Neuronal stem cell (in vitro differentiated cells): Measurements from ENCODE around the gene LSM14A.

Experiments used
- DNase-seq: peaks from one replicate; pipeline ENCODE4 v3.0.0-alpha.2; 2013; ENCODE audit warnings: low spot score
- H2AFZ ChIP-seq: one replicate; pipeline ENCODE4 v1.6.1; 2013; ENCODE audit warnings: mild to moderate bottlenecking, low read length, inconsistent platforms
- H2AK5ac ChIP-seq: 2 replicates; pipeline ENCODE4 v1.6.1; 2013; ENCODE audit warnings: low read depth, mild to moderate bottlenecking, inconsistent platforms, low read length, moderate library complexity, mixed read lengths
- H2BK120ac ChIP-seq: 2 replicates; pipeline ENCODE4 v1.6.1; 2013; ENCODE audit warnings: low read depth, mild to moderate bottlenecking, inconsistent platforms, low read length, moderate library complexity, mixed read lengths
- H2BK12ac ChIP-seq: one replicate; pipeline ENCODE4 v1.6.1; 2013; ENCODE audit warnings: low read length, inconsistent platforms
- H2BK15ac ChIP-seq: 2 replicates; pipeline ENCODE4 v1.6.1; 2013; ENCODE audit warnings: mild to moderate bottlenecking, low read length, inconsistent platforms, mixed read lengths
- H2BK5ac ChIP-seq: one replicate; pipeline ENCODE4 v1.6.1; 2013; ENCODE audit warnings: inconsistent platforms, mild to moderate bottlenecking, low read length, moderate library complexity
- H3K14ac ChIP-seq: one replicate; pipeline ENCODE4 v1.6.1; 2013; ENCODE audit warnings: low read length, inconsistent platforms
- H3K18ac ChIP-seq: 2 replicates; pipeline ENCODE4 v1.6.1; 2013; ENCODE audit warnings: low read length, inconsistent platforms
- H3K23ac ChIP-seq: 2 replicates; pipeline ENCODE4 v1.6.1; 2013; ENCODE audit warnings: low read depth, mild to moderate bottlenecking, mixed read lengths, low read length, inconsistent platforms; ENCODE audit not compliant: poor library complexity
- H3K27ac ChIP-seq: replicated peaks from 3 replicates; pipeline ENCODE4 v1.5.1; 2013; ENCODE audit warnings: low read length, inconsistent platforms
- H3K27me3 ChIP-seq, 3 experiments: 2 replicates each; pipeline ENCODE4 v1.6.1; 2013; ENCODE audit warnings: low read length in 3 of 3, mild to moderate bottlenecking in 2 of 3, inconsistent platforms in 1 of 3, low read depth in 1 of 3, mixed read lengths in 1 of 3, moderate library complexity in 1 of 3; ENCODE audit not compliant: control insufficient read depth in 3 of 3, insufficient read depth in 3 of 3
- H3K36me3 ChIP-seq, 2 donors: replicated peaks in 1 of 2; 2 replicates each; pipeline ENCODE4 v1.6.1; 2013; ENCODE audit warnings: low read length in 2 of 2; ENCODE audit not compliant: control insufficient read depth in 2 of 2, insufficient read depth in 2 of 2
- H3K4ac ChIP-seq: 2 replicates; pipeline ENCODE4 v1.6.1; 2013; ENCODE audit warnings: inconsistent platforms, mild to moderate bottlenecking, low read length, moderate library complexity
- H3K4me1 ChIP-seq, 2 donors: 1 replicate in 1 of 2; 2 replicates in 1 of 2; pipeline ENCODE4 v1.6.1; 2013; ENCODE audit warnings: low read length in 2 of 2, low read depth in 1 of 2; ENCODE audit not compliant: control insufficient read depth in 2 of 2, insufficient read depth in 1 of 2
- H3K4me2 ChIP-seq: one replicate; pipeline ENCODE4 v1.6.1; 2013; ENCODE audit warnings: mild to moderate bottlenecking, low read length, inconsistent platforms; ENCODE audit not compliant: insufficient read depth, poor library complexity, severe bottlenecking
- H3K4me3 ChIP-seq, 2 donors: 2 replicates each; pipeline ENCODE4 v1.5.1; 2013; ENCODE audit warnings: low read length in 2 of 2, mild to moderate bottlenecking in 2 of 2, inconsistent platforms in 1 of 2, moderate library complexity in 1 of 2
- H3K79me1 ChIP-seq: one replicate; pipeline ENCODE4 v1.6.1; 2013; ENCODE audit warnings: low read depth, mild to moderate bottlenecking, inconsistent platforms, low read length, moderate library complexity
- H3K9ac ChIP-seq: one replicate; pipeline ENCODE4 v1.6.1; 2013; ENCODE audit warnings: mild to moderate bottlenecking, low read depth, low read length, inconsistent platforms; ENCODE audit not compliant: poor library complexity
- H3K9me3 ChIP-seq, 2 donors: replicated peaks in 1 of 2; 2 replicates each; pipeline versions ENCODE3 to v1.6.1; 2013; ENCODE audit warnings: low read length in 2 of 2, mild to moderate bottlenecking in 2 of 2, inconsistent platforms in 1 of 2, low read depth in 1 of 2, mixed read lengths in 1 of 2, moderate library complexity in 1 of 2; ENCODE audit not compliant: control insufficient read depth in 2 of 2, insufficient read depth in 1 of 2
- H4K8ac ChIP-seq: one replicate; pipeline ENCODE4 v1.6.1; 2013; ENCODE audit warnings: low read depth, mild to moderate bottlenecking, inconsistent platforms, low read length, moderate library complexity
- H4K91ac ChIP-seq: one replicate; pipeline ENCODE4 v1.6.1; 2013; ENCODE audit warnings: low read length, low read depth, mild to moderate bottlenecking, inconsistent platforms; ENCODE audit not compliant: poor library complexity
- WGBS, 2 donors: extraction: QIAGEN DNeasy Blood & Tissue Kit; methylation state at CpG; one replicate each; pipeline ENCODE4 v1.1.7; 2013; ENCODE audit warnings: missing lambda C conversion rate in 2 of 2, mixed read lengths in 1 of 2; ENCODE audit not compliant: insufficient read length in 2 of 2, insufficient replicate concordance in 1 of 2; ENCODE audit errors: extremely low coverage in 2 of 2; 5-methylcytosine and 5-hydroxymethylcytosine counted together

LSM14A gene

DNA sequence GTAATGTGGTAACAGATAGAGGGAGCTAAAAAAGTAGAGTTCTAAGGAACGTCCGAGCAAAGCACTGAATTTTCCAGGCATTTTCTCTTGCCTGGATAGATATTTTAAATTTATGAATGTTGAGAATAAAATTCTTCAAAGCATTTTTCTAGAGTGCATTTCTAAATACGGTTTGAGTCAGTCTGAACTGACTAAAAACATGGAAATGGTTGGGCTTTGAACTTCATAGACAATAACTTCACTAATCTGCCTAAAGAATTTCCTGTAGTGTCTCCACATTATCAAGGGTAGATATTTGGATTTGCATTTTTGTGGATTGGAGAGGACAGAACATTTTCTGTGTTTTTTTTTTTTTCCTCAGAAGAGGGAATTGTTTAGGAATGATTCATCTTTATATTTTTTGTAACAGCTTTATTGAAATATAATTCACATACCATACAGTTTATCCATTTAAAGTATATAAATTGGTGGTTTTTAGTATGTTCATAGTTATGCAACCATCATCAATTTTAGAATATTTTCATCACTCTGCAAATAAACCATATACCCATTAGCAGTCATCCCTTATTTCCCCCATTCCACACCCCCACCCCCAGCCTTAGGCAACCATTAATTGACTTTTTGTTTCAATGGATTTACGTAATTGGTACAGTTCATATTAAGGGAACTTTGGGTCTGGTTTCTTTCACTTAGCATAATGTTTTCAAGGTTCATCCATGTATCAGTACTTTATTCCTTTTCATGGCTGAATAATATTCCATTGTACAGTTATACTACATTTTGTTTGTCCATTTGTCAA lies 102.7 kb downstream of the LSM14A start:
- Histone ChIP-seq H3K18ac (no peak overlapping the region), H3K27ac (no peak overlapping the region), H3K4me3 (no peak overlapping the region), H3K9me3 (peaks cover 0 to 4% of the 10 kb centered on the region in 2 donors), H2BK5ac (no peak overlapping the region), H4K91ac (no peak overlapping the region), H3K27me3 (no peaks in the 10 kb centered on the region), H2BK120ac (no peak overlapping the region), H3K4me1 (peaks cover 4% of the 10 kb centered on the region in 2 donors), H4K8ac (no peak overlapping the region), H2AK5ac (no peak overlapping the region), H3K4ac (no peak overlapping the region), H3K23ac (no peak overlapping the region), H3K9ac (no peak overlapping the region), H3K79me1 (peaks cover 2% of the 10 kb centered on the region), H3K4me2 (no peak overlapping the region), H2BK15ac (no peak overlapping the region), H3K14ac (no peak overlapping the region), H2AFZ (no peak overlapping the region), H3K36me3 (peaks cover 0 to 30% of the 10 kb centered on the region in 2 donors), H2BK12ac (no peak overlapping the region)
- no peak for DNase-seq
- no CpG with 5 or more reads among the region's 4 CpGs for WGBS, 2 donors

DNA sequence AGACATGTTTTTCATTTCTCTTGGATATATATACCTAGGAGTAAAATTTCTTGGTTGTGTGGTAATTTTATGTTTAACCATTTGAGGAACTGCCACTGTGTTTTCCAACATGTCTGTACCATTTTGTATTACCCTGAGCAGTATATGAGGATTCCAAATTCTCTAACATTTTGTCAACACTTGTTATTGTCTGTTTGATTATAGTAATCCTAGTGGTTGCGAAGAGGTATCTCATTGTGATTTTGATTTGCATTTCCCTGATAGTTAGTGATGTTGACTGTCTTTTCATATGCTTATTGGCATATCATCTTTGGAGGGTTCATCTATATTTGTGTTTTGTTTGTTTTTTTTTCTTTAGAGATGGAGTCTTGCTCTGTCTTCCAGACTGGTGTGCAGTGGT lies 103.4 kb downstream of the LSM14A start:
- H3K9ac ChIP-seq: no peak overlapping the region
- H3K4me1 ChIP-seq: no peaks in the 10 kb centered on the region
- H2BK120ac ChIP-seq: no peak overlapping the region
- peaks cover 0 to 30% of the 10 kb centered on the region in 2 donors for H3K36me3 ChIP-seq
- no peak overlapping the region for H2BK15ac ChIP-seq
- no peak overlapping the region for H3K14ac ChIP-seq
- no peak overlapping the region for H3K23ac ChIP-seq
- H3K4me2 ChIP-seq: no peak overlapping the region
- no peak overlapping the region for H4K8ac ChIP-seq
- no peak overlapping the region for H3K4ac ChIP-seq
- no peaks in the 10 kb centered on the region for H3K27me3 ChIP-seq
- H2BK12ac ChIP-seq: no peak overlapping the region
- H2AFZ ChIP-seq: no peak overlapping the region
- no peak overlapping the region for H3K18ac ChIP-seq
- DNase-seq: no peak
- no peak overlapping the region for H2BK5ac ChIP-seq
- no peak overlapping the region for H3K27ac ChIP-seq
- WGBS, 2 donors: no CpG with 5 or more reads among the region's 1 CpG
- H3K9me3 ChIP-seq: peaks cover 0 to 4% of the 10 kb centered on the region in 2 donors
- H2AK5ac ChIP-seq: no peak overlapping the region
- H4K91ac ChIP-seq: no peak overlapping the region
- no peaks in the 10 kb centered on the region for H3K79me1 ChIP-seq
- H3K4me3 ChIP-seq: no peak overlapping the region

DNA sequence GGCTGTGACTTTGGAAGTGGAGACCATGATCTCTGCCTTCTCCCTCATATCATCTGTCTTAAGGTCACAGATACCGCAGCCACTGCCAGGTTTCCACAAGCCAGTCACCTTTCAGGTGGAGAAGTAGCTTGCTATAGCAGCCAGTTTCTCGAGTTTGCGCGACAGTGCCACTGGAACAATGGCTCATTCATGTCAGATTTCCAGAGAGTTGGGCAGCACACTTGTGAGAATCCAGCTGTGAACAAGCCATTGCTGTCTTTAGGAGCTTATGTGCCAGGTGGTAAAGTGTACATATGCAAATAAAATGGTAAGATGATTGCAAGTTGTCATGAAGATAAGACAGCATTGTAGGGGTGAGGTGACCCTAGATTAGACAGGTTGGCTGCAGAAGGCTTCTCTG lies 104.3 kb downstream of the LSM14A start:
- Histone ChIP-seq H2BK12ac (no peak overlapping the region), H3K9me3 (peaks cover 0 to 4% of the 10 kb centered on the region in 2 donors), H3K23ac (no peak overlapping the region), H3K79me1 (no peaks in the 10 kb centered on the region), H3K14ac (no peak overlapping the region), H3K4me3 (no peak overlapping the region), H4K8ac (no peak overlapping the region), H3K27ac (no peak overlapping the region), H2BK120ac (no peak overlapping the region), H4K91ac (no peak overlapping the region), H2AFZ (no peak overlapping the region), H3K4ac (no peak overlapping the region), H3K4me1 (no peaks in the 10 kb centered on the region), H3K9ac (no peak overlapping the region), H2BK15ac (no peak overlapping the region), H2AK5ac (no peak overlapping the region), H3K36me3 (peaks cover 0 to 31% of the 10 kb centered on the region in 2 donors), H3K4me2 (no peak overlapping the region), H3K27me3 (no peaks in the 10 kb centered on the region), H3K18ac (no peak overlapping the region), H2BK5ac (no peak overlapping the region)
- no CpG with 5 or more reads among the region's 4 CpGs for WGBS, 2 donors
- no peak for DNase-seq

DNA sequence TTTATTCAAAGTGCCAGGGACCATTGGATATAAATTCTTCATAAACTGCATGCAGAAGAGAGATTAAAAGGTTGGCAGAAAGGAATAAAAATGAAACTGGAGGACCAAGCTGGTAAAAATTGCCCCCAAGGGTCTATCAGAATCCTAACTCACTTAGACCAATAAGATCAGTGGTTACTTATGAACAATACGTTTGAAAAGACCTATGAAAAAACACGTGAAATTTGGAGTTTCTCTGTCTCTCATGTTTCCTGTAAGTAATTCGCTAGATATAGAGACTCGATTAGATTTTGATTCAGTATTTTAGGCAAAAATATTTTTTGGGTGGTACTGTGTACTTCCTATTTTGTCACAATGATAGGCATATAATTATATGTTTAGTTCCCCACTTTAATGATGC lies 104.9 kb downstream of the LSM14A start:
- Histone ChIP-seq H3K27ac (no peak overlapping the region), H3K4me2 (no peak overlapping the region)

More for the DNA sequence above, 104.9 kb downstream of the LSM14A start:
- Histone ChIP-seq H3K4me1 (no peaks in the 10 kb centered on the region), H3K79me1 (no peaks in the 10 kb centered on the region), H3K14ac (no peak overlapping the region), H3K9me3 (peaks cover 0 to 4% of the 10 kb centered on the region in 2 donors), H2AK5ac (no peak overlapping the region), H2BK120ac (no peak overlapping the region), H2BK5ac (no peak overlapping the region), H3K27me3 (no peaks in the 10 kb centered on the region), H2AFZ (no peak overlapping the region), H3K18ac (no peak overlapping the region), H4K8ac (no peak overlapping the region), H3K4me3 (no peak overlapping the region), H3K4ac (no peak overlapping the region), H3K9ac (no peak overlapping the region), H4K91ac (no peak overlapping the region), H3K36me3 (peaks cover 0 to 30% of the 10 kb centered on the region in 2 donors), H2BK12ac (no peak overlapping the region), H2BK15ac (no peak overlapping the region), H3K23ac (no peak overlapping the region)
- WGBS, 2 donors: no CpG with 5 or more reads among the region's 4 CpGs
- DNase-seq: no peak
